Measurements from ENCODE around the gene FIGLA.

The FIGLA gene

DNA sequence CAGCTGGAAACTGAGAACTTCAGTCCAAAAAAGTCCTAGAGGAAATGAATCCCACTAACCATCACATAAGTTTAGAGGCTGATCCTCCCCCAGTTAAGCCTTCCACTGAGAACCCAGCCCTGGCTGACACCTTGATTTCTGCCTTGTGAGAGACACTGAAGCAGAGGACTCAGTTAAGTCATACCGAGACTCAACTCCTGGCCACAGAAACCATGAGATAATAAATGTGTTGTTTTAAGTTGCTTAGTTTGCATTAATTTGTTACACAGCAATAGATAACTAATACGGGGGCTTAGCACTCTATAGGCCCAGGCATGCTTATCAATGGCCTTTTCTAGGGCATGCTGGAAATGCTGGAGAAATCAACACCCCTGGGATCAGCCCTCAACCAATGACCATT, 19.0 kb downstream of the FIGLA start:
- DNase-seq = no peak

DNA sequence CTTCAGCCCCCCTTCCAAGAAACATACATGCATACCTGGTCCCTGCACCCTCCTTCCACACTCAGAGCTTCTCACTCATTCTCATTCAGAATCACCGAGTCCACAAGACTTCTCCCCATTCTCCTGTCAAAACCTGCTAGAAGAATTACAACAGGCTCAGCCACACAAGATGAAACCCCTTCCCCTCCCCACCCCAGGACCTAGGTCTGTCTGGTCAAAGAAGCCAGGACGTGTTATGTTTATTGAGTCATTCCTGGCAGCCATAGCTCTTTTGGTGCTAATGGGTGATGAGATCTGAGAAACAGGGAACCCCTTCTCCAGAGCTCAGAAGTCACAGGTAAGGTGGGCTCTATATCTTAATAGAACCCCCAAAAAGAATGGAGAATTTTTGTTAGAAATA, 21.0 kb downstream of the FIGLA start:
- no peak for DNase-seq

DNA sequence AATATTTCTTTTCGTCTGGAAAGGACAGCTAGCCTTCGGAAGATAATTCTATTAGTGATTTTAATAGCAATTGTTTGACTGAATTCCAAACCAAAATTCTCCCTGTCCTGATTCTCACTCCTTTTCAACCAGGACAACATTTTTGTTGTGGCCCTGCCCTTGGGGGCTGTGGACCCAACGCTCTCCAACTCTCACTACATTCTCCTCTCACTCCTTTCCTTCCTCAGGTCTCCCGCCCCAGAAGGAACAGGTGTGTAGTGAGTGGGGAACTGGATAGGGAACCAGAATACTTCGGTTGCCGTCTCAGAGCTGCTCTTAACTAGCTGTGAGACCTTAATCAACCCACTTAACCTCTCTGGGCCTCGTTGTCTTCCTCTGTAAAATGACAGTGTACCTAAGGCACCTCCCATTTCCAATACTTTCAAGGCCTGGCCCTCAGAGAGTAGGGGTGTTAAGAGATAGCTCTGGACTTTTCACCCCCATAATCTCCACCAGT, 21.8 kb downstream of the FIGLA start:
- DNase-seq = no peak

DNA sequence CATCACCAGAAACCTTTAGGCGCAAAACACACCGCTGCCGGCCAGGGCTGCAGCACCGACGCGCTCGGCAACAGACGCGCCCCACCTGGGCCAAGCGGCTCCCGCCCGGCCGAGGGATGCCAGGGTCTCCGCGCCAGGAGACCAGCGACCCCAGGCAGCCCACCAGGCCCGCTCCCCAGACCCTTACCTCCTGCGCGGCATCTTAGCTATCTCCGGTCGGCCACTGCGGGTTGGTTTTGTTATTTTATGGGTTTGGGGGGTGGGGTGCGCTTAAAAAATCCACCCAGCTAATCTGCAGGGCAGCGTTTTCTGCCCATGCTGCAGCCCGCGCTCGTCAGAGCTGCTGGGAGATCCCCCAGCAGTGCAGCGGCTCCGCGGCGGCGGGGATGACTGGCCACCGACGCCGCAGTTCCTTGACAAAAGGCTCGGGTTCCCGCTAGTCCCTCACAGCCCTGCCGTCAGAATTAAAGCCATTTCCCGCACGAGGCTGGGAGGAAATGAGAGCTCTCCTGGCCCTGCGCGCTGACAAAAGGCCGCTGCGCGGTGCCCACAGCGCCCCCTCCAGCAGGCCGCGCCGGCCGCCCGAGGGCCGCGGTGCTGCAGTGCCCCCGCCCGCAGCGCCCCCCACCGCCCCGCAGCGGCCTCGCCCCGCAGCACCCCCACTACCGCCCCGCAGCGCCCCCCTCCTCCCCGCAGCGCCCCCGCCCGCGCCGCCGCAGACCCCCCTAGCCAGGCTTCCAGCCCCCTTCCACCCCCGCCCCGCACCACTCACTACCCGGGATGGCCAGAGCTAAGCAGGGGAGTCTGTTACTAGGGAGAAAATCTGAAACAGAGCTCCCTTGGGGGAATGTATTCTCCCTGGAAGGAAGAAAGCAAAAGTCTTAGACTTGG, 22.5 kb downstream of the FIGLA start, which contains the start of gene ADD2:
ADD2 (minus strand) TSS at position 502 of the 891 bp plus-strand sequence. CDS start 61,792 bp downstream, outside the sequence.
- peak; percentile 33 for DNase-seq

DNA sequence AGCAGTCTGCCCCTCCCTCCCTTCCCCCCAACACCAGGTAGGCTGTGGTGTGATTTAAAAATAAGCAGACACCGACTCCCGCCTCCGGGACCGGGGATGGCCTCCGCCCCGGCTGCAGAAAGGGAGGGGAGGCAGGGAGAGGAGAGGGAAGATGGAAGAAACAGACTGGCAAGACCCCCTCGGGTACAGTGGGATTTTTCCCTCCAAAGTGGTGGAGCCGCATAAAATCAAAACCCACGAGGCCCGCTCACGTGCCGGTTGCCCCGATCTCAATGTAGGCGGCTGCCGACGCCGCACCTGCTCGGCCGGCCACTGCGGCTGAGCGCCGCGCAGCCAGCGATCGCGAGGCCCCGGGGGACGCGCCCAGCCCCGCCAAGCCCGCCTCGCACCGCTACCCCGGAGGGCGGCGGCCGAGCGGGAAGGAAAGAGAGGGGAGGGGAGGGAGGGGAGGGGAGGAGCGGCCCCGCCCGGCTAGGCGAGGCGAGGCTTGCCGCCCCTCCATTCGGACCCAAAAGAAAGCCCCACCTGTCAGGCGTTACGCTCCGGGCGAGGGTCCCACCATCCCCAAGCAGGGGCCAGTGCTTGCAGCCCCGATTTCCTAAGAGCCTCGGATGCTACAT, 23.3 kb downstream of the FIGLA start:
- DNase-seq = no peak

DNA sequence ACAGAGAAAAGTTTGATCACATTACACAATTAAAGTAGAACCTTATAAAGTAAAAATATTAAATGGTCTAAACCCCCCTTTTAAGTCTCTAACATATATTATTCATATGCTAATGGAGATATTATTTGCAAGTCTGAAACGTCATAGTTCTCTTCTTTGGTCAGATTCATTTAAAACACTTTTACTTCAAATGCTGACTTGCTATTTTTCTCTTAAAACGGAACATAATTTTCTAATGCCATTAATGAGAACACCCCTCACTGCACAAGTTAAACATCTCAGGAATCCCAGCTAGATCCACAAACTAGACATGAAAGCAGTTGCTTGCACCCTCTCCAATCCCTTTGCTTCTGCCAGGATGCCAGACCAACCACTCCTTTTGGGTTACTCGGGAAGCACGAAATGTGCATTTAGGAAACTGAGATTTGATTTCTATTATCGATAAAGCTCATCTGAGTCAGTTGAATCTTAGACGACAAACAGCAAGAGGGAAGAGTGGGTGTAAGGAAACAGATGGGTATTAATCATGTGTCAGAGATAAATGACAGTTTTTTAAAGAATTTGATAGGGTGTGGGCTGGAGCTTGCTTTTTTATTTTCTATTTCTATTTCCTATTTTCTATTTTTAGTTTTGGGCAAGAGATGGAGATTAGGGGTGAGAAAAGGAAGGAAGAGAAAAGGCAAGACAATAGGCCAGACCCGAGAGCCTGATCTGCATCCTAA, 23.9 kb downstream of the FIGLA start:
- DNase-seq = no peak

DNA sequence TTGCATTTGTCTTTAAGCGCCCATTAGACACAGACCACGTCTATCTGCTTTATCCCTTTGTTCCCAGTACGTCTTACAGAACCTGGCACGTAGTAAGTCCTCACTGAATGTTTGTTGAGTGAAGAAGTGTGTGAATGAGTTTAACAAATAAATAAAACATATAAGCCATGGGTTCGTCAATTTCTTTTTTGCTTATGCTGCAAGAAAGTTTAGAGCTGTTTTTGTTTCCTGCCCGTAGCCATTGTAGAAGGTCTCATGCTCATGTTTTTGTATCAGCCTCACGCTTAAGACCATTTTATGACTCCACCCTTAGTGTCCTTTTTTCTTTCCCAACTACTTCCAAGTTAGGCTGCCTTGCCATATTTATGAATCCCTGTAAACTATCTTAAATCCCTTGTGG, 24.9 kb downstream of the FIGLA start:
- no peak for DNase-seq

DNA sequence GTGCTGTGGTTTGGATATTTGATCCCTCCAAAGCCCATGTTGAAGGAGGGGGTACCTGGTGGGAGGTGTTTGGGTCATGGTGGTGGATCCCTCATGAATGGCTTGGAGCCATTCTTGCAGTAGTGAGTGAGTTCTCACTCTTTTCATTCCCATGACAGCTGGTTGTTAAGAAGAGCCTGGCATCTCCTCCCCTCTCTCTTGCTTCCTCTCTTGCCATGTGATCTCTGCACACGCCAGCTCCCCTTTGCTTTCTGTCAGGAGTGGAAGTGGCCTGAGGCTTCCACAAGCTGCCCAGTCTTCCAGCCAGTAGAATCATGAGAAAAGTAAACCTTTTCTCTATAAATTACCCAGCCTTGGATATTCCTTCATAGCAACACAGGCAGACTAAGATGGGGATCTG, 31.0 kb downstream of the FIGLA start:
- DNase-seq = no peak

DNA sequence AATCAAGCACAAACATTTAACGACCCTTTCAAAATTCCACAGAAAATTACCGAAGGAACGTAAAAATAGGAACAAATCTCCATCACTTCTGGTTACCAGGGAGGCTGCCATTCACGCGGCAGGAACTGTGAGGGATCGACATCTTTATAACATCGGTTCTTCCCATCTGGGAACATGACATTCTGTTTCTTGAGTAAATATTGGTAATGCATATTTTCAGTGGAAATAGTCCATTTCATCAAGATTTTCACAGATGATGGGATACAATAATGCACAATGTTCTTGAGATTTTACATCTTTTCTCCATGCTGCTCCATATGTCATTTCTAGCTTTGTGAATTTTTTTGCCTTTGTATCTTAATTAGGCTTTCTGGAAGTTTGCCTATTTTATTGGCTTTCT, 32.5 kb downstream of the FIGLA start:
- DNase-seq = no peak

DNA sequence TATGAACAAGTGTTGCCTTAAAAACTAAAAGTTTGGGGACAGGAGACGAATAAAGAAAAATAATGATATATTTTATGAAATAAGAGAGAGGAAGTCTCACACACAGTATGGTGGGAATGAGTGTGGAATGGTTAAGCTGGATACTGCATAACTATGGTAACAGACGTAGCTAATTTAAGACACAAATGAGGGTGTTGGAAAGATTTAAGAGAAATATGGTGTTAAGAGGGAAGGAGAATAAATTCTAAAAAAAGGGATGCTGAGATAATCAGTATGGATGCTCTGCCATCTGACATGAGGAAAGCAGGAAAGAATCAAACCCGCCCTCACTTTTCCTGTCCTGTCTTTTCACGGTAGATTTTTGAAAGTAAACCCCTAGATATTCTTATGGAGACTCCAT, 33.1 kb downstream of the FIGLA start:
- DNase-seq = no peak

DNA sequence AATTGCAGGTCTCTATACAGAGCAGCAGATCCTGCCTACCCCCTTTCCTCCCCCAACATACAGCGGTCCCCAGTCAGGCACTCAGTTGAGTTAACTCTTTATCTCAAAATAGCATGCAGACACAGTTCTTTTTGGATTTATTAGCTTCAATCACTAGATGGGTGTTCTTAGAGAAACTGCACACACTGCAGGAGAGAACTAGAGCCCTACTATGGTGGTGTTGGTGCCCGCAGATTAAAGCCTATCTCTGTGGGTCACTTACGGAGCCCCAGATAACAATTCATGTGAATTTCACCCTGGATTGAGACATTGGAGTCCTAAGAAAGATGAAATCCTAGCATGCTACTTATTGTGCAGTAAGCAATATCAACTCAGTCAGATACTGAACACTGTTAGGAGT, 34.3 kb downstream of the FIGLA start:
- DNase-seq = no peak

DNA sequence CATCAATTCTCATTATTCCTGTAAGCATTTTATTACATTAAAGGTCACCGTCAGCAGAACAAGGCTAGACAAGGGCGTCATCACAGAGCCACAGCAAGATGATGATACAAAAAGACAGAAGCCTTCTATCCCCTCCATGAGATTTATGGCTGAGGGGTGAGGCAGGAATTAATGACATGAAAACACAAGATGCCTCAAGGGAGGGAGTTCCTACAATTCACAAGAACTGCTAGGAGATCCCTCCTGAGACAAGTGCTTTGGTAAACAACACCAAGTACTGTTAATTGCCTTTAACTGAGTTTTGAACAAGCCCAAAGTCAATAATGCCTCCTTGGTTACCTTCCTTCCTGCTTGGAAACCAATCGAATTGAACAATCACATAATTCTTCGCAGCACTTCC, 36.5 kb downstream of the FIGLA start:
- no peak for DNase-seq

DNA sequence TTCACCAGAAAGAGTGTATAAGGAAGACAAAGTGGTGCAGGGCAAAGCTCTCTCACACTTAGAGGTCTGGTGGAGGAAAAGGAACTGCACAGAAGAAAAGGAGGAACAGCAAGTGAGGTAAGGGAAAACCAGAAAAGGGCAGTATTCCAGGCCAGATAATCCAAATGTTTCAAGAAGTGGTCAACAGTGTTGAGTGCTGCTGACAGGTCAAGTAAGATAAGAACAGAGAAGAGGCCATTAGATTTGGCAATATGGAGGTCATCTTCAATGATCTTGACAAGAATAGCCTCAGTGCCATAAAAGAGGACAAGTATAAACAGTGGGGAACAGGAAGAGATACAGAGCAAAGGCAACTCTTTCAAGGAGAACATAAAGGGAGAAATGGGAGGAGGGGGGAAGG, 37.4 kb downstream of the FIGLA start:
- DNase-seq = no peak

DNA sequence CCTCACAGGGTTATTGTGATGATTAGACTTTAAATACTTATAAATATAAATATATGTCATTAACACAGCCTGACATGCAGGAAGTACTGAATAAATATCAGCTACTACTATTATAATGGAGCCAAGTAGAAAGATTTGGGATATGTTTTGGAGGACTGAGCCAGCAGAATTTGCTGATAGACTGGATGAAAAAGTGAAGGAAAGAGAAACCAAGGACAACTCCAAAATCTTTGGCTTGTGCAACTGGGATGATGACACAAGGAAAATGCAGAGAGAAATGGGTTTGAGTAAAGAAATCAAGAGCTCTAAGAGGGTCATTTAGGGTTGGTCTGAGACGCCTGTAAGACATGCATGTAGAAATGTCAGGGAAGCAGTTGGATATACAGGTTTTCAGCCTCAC, 38.0 kb downstream of the FIGLA start:
- no peak for DNase-seq

DNA sequence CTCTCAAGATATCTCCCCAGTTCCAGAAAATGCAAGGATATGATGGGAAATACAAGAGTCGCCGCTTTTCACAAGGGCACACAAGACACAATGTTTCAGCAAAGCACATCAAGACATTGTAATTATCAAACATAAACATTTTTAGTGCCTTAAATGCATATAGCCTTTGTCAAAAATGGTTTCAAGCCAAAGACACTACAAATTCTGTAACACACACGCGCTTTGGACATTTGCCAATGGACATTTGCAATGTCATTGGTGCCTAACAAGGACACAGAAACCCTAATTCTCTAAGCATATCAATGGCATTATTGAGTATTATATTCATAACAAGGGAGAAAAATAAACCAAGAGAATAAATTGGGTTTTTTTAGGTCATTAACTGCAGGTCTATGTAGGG, 38.6 kb downstream of the FIGLA start:
- DNase-seq = no peak

DNA sequence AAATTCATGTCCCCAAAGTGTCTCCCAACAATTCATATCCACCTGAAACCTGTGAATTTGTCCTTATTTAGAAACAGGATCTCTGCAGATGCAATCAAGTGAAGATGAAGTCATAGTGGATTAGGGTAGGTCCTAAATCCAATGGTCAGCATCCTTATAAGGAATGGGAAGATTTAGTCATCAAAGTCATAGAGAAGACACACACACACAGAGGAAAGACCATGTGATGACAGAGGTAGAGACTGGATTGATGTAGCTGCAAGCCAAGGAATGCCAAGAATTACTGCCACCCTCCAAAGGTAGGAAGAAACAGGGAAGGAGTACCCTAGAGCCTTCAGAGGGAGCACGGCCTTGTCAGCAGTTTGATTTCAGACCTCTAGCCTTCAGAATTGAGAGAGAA, 40.1 kb downstream of the FIGLA start:
- no peak for DNase-seq

DNA sequence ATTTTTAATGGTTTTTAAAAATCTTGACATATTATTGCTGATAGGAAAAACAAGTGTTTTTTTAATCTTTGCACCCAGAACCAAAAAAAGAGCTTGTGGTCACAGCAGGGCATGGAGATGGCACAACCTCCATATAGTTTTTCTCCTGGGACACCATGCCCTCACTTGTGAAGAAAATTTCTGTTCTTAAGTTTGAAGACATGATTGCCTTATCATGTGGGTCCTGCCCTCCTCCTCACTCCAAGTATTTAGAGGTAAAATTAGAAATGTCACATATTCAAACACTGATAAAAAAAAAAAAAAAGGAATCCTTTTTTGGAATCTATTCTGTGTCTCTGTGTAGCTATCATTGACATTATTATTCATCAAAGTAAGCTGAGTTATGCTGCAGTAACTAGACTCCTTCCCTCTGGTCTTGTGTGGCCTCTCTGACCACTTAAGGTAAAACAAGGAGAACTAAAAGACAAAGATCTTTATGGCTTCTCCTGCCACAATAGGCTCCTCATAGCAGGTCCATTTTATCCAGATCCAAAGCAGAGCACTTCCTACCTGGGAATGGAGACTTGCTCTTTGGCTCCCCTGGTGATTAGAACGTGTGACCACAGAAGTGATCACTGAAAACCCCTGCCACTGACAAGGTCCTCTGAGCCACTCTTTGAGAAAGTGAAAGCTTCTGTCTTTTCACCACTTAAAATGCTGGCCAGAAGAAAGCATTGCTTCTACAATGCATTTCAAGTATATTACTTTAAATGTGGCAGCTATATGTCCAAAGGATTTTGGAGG, 42.2 kb downstream of the FIGLA start:
- DNase-seq = no peak

DNA sequence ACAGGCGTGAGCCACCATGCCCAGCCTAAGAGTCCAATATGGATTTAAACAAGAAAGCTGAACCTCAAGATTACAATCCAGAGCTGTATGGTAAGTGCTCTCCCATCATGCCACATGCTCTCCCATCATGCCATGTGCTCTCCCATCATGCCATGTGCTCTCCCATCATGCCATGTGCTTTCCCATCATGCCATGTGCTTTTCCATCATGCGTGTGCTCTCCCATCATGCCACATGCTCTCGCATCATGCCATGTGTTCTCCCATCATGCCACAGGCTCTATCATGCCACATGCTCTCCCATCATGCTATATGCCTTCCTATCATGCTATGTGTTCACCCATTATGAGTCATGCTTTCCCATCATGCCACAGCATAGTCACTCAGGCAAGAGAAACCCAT, 43.2 kb downstream of the FIGLA start:
- DNase-seq = no peak

DNA sequence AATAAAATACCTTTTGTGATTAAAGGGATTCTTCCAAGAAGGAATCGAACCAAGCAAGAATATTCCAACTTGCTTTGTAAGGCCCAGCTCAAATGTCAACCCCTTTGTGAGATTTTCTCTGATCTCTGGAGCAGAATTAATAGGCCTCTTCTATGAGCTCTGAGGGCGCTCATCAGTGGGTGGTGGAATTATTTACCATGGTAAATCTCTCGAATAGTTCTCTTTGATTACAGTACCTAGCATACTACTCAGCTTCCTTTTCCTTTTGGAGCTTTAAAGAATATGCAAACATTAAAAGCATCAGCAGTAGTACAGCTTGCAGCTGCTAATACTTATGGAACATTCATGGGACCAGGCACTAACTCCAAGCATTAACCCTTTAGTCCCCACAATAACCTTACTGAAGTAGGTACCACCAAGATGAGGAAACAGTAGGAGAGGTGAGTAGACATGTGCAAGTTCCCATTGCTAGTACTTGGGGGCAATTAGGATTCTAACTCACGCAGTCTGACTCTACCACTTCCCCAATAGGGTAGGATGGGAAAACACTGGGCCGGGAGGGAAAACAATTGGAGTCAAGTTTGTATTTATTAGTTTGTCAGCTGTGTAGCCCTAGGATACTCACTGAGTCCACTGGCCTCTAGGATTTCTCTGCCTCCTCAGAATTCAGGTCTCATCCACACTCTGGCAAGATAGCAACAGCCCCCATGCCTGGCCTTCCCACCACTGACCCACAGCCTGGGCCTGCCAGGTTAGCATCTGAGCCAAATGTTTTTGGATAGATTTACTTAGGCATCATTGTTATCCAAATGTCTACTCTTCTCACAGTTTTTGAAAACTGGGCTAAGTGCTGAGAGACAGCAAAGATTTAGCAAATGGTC, 44.1 kb downstream of the FIGLA start:
- no peak for DNase-seq

DNA sequence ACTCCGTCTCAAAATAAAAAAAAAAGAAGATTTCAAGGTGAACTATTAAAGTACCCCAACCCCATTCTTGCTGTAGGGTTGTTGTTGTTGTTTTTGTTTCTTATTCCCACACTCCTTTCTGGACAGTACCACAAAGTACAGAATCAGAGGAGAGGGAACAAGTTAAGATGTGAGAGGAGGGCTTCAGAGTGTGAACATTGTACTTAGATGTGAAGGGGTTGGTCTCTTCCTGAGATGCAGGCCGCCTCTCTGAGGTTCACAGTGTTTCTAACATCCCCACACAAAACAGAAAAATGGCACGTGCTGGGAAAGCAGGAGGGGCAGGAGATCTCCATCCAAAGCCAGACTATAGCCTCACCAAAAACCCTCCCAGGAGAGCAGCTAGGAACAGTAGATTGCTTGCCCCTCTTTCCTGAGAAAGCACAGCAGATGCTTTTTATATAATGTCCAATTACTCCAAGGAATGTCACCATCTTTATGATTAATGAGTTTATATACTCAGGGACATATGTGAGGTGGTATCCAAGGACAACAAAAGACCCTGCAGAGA, 45.1 kb downstream of the FIGLA start:
- DNase-seq = peak; percentile 10

DNA sequence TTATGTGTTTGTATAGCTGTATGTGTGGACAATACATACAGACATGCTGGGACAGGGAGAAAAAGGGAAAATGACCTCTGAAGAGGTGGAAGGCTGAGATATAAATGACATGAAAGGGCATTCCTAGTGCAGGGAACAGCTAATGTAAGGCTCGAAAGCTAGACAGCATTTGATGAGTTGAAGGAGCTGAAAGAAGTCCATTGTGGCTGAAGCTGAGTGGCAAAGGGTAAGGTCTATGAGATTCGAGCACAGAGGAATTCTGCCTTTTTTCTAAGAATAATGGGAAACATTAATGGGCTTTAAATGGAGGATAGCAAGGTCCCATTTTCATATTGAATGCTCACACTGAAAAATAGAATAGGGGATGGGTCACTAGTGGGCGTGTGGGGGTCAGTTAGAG, 46.0 kb downstream of the FIGLA start:
- DNase-seq = no peak

DNA sequence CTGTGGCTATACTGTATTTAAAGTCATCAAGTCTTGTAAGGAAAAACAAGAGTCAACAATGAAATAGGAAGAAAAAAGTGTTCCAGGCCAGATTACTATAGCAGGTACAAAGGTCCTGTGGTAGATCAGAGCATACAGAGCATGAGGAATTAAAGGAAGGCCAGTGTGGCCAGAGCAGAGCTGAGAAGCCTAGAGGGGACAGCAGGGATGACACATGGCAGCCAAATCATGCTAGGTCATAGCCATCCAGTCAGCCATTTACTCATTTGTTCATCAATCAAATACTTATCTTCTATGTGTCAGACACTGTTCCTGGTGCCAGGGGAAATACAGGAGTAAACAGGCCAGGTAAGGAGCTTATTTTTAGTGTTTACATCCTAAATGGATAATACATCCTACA, 46.8 kb downstream of the FIGLA start:
- DNase-seq = no peak
